Heart right ventricle (tissue), 16 donors: ENCODE results near the gene ASB4. TPM values are rescaled to one million over a fixed set of nuclear protein-coding genes. Genes with fewer than 3 reads are reported as not detected.

Experiments
- ATAC-seq, 8 donors: fragments of 200-7000 bp; cut with Tn5 transposase; one replicate each; pipeline ENCODE4 v1.9.1; 2020; ENCODE audit warnings: mild to moderate bottlenecking in 8 of 8, moderate library complexity in 8 of 8, moderate number of reproducible peaks in 1 of 8
- DNase-seq, 2 donors: peaks; one replicate each; pipeline ENCODE4 v3.0.0-alpha.2; 2020
- H3K27ac ChIP-seq, 10 donors: fragments of 200-600 bp; sonication (generic) in 2 of 10; one replicate each; pipeline versions ENCODE4 v1.5.0 to v1.8.0; 2020 to 2022; ENCODE audit warnings: mild to moderate bottlenecking in 3 of 10
- H3K27me3 ChIP-seq, 7 donors: fragments of 200-600 bp; one replicate each; pipeline ENCODE4 v1.8.0; 2021 to 2022; ENCODE audit warnings: mild to moderate bottlenecking in 2 of 7
- H3K36me3 ChIP-seq, 9 donors: fragments of 200-600 bp; sonication (generic) in 1 of 9; one replicate each; pipeline versions ENCODE4 v1.5.0 to v1.8.0; 2020 to 2022; ENCODE audit warnings: mild to moderate bottlenecking in 2 of 9
- H3K4me1 ChIP-seq, 9 donors: fragments of 200-600 bp; sonication (generic) in 1 of 9; one replicate each; pipeline versions ENCODE4 v1.5.0 to v1.8.0; 2020 to 2022; ENCODE audit warnings: mild to moderate bottlenecking in 4 of 9
- H3K4me3 ChIP-seq, 10 donors: fragments of 200-600 bp; sonication (generic) in 2 of 10; one replicate each; pipeline versions ENCODE4 v1.5.0 to v1.8.0; 2020 to 2022; ENCODE audit warnings: mild to moderate bottlenecking in 7 of 10, moderate library complexity in 2 of 10
- H3K9me3 ChIP-seq, 11 donors: fragments of 200-600 bp in 10 of 11; sonication (generic) in 2 of 11; one replicate each; pipeline versions ENCODE4 v1.5.0 to v1.8.0; 2013 to 2022; ENCODE audit warnings: mild to moderate bottlenecking in 2 of 11, control low read depth in 1 of 11, moderate library complexity in 1 of 11
- CTCF ChIP-seq, 9 donors: fragments of 200-600 bp; sonication (generic) in 2 of 9; IDR thresholded peaks; one replicate each; pipeline versions ENCODE4 v1.5.0 to v1.8.0; 2021 to 2022; ENCODE audit warnings: antibody characterized with exemption in 9 of 9, mild to moderate bottlenecking in 5 of 9, moderate library complexity in 1 of 9
- WGBS, 2 donors: extraction: QIAGEN DNeasy Blood & Tissue Kit; methylation state at CpG; one replicate each; pipeline ENCODE4 v1.1.7; 2013; ENCODE audit warnings: inconsistent platforms in 1 of 2; 5-methylcytosine and 5-hydroxymethylcytosine counted together
- intact Hi-C, 10 donors: fragments of 100-400 bp; cut with DNase I; formaldehyde crosslinking; loops; one replicate each; pipeline versions ENCODE4 v1.11.1 to v1.14.2; 2022
- polyA plus RNA-seq, 2 donors: library from polyadenylated mRNA; stranded (reverse); fragments of 200-250 nt; gene quantifications; one replicate each; pipeline ENCODE4 v1.2.3, GENCODE V29; 2013
- total RNA-seq, 10 donors: library from RNA; stranded (reverse); fragmentation: NEBNext Ultra II Directional in 3 of 10; extraction: Animal tissue kit (Norgen Biotek cat#: 25700) in 3 of 10; gene quantifications; one replicate each; pipeline versions ENCODE4 v1.2.1 to v1.2.4, GENCODE V29; 2021 to 2023
- donor health status: Arrhythmogenic right ventricular cardiomyopathy.
- donor health status: ischemic (EF 13 %, LVEDD 7.1; RV severe dilation, severe dysfunction).
- donor health status: healthy with polysubstance abuse.
- donor health status: DM: no; HTN: yes; CAD: no.
- donor health status: DM: no; HTN: no; CAD: no.
- donor health status: ischemic (EF 25% LVEDD 6.9; RV normal size, moderate dysfunction).
- donor health status: ischemic (EF 25% LVEDD 5.7; RV mildly dilated, moderate dysfunction).
- donor health status: healthy.
- donor health status: DM: yes; HTN: yes; CAD: no.
- donor health status: Ischemic cardiomyopathy.
- donor health status: ischemic (EF 35%, LVEDD 5.7; RV mildly dilated, moderate dysfunction).
- donor health status: nonischemic (EF 11% LVEDD 7.7; RV severe dilation, severe dysfunction).
- donor health status: DM: yes; HTN: yes; CAD: no.
- donor health status: PGD.
- donor health status: ischemic (EF 29% LVEDD 5.4; RV normal size, mild dysfunction).
- donor health status: nonischemic (EF 23%, LVEDD 6.1; RV moderate dilation, normal function).

The ASB4 gene
- total and polyA plus RNA-seq, 12 donors, result 0.26 to 7.1 (median 3.0) TPM

DNA sequence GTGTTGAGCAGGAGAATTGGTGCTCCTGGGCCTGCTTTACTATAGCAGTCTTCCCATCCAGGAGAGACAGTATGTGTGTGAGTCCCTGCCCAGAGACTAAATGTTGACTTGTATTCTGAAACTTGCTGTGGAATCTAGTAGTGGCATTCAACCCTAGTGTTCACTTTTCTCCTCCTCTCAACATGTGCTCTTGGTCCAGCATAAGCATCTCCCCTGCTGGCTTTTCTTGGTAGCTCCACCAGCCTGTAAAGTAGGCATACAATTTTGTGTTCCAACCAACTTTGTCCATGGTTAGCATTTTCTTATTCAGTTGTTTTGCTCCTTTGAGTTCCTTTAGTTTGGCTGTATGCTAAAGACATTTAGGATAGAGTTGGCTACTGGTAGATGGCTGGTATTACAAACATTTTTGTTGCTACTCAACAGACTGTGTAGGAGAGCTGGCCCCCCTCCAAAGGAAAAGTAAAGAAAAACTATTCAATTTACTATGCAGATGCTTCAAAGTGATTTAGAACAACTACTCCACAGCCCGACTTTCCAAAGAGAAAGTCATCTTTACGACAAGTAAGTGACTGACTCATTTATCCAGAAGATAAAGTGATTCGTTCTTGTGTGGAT is 46.0 kb downstream of the ASB4 start:
- no peak for TF ChIP-seq CTCF (IDR thresholded peaks at IDR 0.05)
- 59 to 77% methylated on average over 3 of the region's 3 CpGs for WGBS, 2 donors
- Histone ChIP-seq H3K4me1 (peaks cover 0 to 3% (median 0%) of the 10 kb centered on the region in 9 donors), H3K27ac (no peak overlapping the region), H3K27me3 (no peaks in the 10 kb centered on the region), H3K9me3 (no peaks in the 10 kb centered on the region), H3K36me3 (no peaks in the 10 kb centered on the region), H3K4me3 (no peak overlapping the region)
- intact Hi-C loops, result no loop called here
- ATAC-seq (no peak), DNase-seq (no peak)

DNA sequence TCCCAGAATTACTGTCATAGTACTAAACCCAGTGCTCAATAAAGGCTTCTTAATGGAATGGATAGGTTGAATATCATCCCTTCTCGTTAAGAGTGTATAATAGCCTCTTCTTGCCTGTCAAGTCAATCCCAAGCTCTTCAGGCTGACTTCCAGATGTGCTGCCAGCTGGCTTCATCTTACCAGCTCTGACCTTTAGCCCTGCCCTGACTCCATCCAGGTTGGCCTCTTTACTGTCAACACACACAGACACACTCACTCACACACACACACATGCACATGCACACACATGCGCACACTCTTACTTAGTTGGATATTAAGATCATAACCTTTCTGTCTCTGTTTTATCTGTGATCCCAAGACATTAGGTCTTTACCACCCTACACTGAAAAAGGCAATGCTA is 49.1 kb downstream of the ASB4 start:
- ATAC-seq, result peak in 2 of 8 donors; percentile 32 to 66
- intact Hi-C loops, result no loop called here
- Histone ChIP-seq H3K36me3 (no peaks in the 10 kb centered on the region), H3K27me3 (no peaks in the 10 kb centered on the region), H3K4me3 (no peak overlapping the region), H3K4me1 (no peaks in the 10 kb centered on the region), H3K9me3 (no peaks in the 10 kb centered on the region), H3K27ac (no peak overlapping the region)
- 73 to 84% methylated on average over 2 of the region's 2 CpGs for WGBS, 2 donors
- TF ChIP-seq CTCF (IDR thresholded peaks at IDR 0.05), result no peak
- DNase-seq, result no peak

- no peak overlapping the region for H3K27ac ChIP-seq
- no peaks in the 10 kb centered on the region for H3K27me3 ChIP-seq
- ATAC-seq, result no peak
- intact Hi-C loops, result no loop called here
- no peaks in the 10 kb centered on the region for H3K4me1 ChIP-seq
- H3K4me3 ChIP-seq, result no peak overlapping the region
- H3K9me3 ChIP-seq, result no peaks in the 10 kb centered on the region
- TF ChIP-seq CTCF (IDR thresholded peaks at IDR 0.05), result no peak
- no peak for DNase-seq
- no peaks in the 10 kb centered on the region for H3K36me3 ChIP-seq
- 38 to 40% methylated on average over 1 of the region's 1 CpG for WGBS, 2 donors
Observed at GRCh38 chr7:95535662-95536061, 49.9 kb downstream of the ASB4 start.

DNA sequence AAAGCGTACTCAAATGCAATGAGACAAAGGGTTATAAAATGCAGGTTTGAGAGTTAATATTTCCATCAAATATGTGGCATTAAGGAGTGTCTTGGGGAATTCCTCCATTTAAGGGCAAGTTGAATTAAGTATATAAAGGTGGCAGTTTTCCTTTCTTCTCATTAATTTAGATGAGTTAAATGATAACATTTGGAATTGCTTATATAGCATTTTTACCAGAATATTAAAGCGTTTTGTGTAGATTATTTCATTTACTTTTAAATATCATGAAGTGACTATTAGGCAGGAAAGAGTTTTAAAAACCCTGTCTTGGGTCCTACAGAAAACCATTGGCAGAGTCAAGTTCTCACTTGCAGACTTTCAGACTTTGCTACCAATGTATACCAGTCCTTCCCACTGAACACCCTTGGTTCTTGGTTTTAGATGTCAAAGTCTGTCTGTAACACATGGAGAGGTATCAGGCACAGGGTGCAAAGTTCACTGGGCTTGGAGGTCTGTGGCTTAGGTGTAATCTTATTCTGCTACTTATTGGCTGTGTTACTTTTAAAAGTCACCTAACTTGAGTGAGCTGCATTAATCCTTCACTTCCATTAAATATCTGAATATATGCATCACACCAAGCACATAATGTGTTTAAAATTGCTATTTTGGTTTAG is 51.0 kb downstream of the ASB4 start:
- no peak for TF ChIP-seq CTCF (IDR thresholded peaks at IDR 0.05)
- ATAC-seq, result no peak
- no peak overlapping the region for H3K27ac ChIP-seq
- H3K4me1 ChIP-seq, result no peaks in the 10 kb centered on the region
- H3K27me3 ChIP-seq, result no peaks in the 10 kb centered on the region
- no peaks in the 10 kb centered on the region for H3K36me3 ChIP-seq
- no peaks in the 10 kb centered on the region for H3K9me3 ChIP-seq
- no peak overlapping the region for H3K4me3 ChIP-seq
- DNase-seq, result no peak
- 96 to 100% methylated on average over 2 of the region's 2 CpGs for WGBS, 2 donors
- intact Hi-C loops, result no loop called here
